Caco-2 (cell line): ENCODE measurements around the gene TMEM125. TPM values are rescaled to one million over a fixed set of nuclear protein-coding genes. Genes with fewer than 3 reads are reported as not detected.
A peak's percentile ranks its signal among the peaks of the same experiment; 100 is the strongest.

ENCODE experiments used
- BruUV-seq: library from RNA; stranded (reverse); fragments of 400-500 nt; replicated peaks from 2 replicates; lab custom pipeline; 2021; lab: Mats Ljungman, UMichigan
- CTCF ChIA-PET: fragments of 300-600 bp; sonication (Branson Sonifier 250); formaldehyde crosslinking; loops from one replicate; lab custom pipeline; 2022; ENCODE audit warnings: antibody characterized with exemption; lab: Charles Lee
- POLR2A ChIA-PET: fragments of 300-600 bp; sonication (Branson Sonifier 250); formaldehyde crosslinking; loops from one replicate; lab custom pipeline; 2022; ENCODE audit warnings: antibody characterized with exemption; lab: Charles Lee
- DNase-seq, 2 experiments: peaks; one replicate each; pipeline versions ENCODE4 v3.0.0 to v3.0.0-alpha.2; 2020 to 2022
- H3K27me3 ChIP-seq: replicated peaks from 2 replicates; pipeline ENCODE4 v1.6.0; 2011; ENCODE audit warnings: low read length; ENCODE audit not compliant: control insufficient read depth, insufficient read depth
- H3K36me3 ChIP-seq: 2 replicates; pipeline ENCODE4 v1.5.1; 2011; ENCODE audit warnings: low read length; ENCODE audit not compliant: control insufficient read depth, insufficient read depth
- H3K4me1 ChIP-seq: fragments of 250-450 bp; sonication (Bioruptor Pico); 2 replicates; pipeline ENCODE4 v1.5.1; 2020; ENCODE audit warnings: mild to moderate bottlenecking
- H3K4me3 ChIP-seq: 2 replicates; pipeline ENCODE4 v1.5.1; 2011; ENCODE audit warnings: low read depth, mild to moderate bottlenecking, control low read depth, low read length
- H3K9me3 ChIP-seq: fragments of 250-450 bp; sonication (Bioruptor Pico); 2 replicates; pipeline ENCODE4 v1.5.1; 2020; ENCODE audit warnings: mild to moderate bottlenecking, moderate library complexity
- H3K27ac Mint-ChIP-seq: one replicate; pipeline ENCODE4 v1.8.0; 2022; ENCODE audit warnings: mixed read lengths; ENCODE audit not compliant: unreplicated experiment
- H3K27me3 Mint-ChIP-seq: one replicate; pipeline ENCODE4 v1.8.0; 2022; ENCODE audit warnings: mixed read lengths; ENCODE audit not compliant: insufficient read depth, unreplicated experiment
- H3K36me3 Mint-ChIP-seq: one replicate; pipeline ENCODE4 v1.8.0; 2022; ENCODE audit warnings: mild to moderate bottlenecking, mixed read lengths; ENCODE audit not compliant: insufficient read depth, unreplicated experiment
- H3K4me1 Mint-ChIP-seq: one replicate; pipeline ENCODE4 v1.8.0; 2022; ENCODE audit warnings: low read depth, mixed read lengths; ENCODE audit not compliant: unreplicated experiment
- H3K4me3 Mint-ChIP-seq: one replicate; pipeline ENCODE4 v1.8.0; 2022; ENCODE audit warnings: mild to moderate bottlenecking, moderate library complexity, mixed read lengths; ENCODE audit not compliant: unreplicated experiment
- H3K9me3 Mint-ChIP-seq: one replicate; pipeline ENCODE4 v1.8.0; 2022; ENCODE audit warnings: mixed read lengths; ENCODE audit not compliant: unreplicated experiment
- CTCF ChIP-seq, 2 experiments: fragments of 200-600 bp in 1 of 2; IDR thresholded peaks; 1 replicate in 1 of 2; 2 replicates in 1 of 2; pipeline versions ENCODE4 v1.5.1 to v1.8.0; 2011 to 2022; ENCODE audit warnings: antibody characterized with exemption in 1 of 2, control low read depth in 1 of 2, inconsistent platforms in 1 of 2, low read depth in 1 of 2, low read length in 1 of 2, mild to moderate bottlenecking in 1 of 2, moderate library complexity in 1 of 2; ENCODE audit not compliant: insufficient read depth in 1 of 2, severe bottlenecking in 1 of 2, unreplicated experiment in 1 of 2
- intact Hi-C: fragments of 100-400 bp; cut with micrococcal nuclease; formaldehyde crosslinking; loops from one replicate; pipeline ENCODE4 v1.10.0; 2022; ENCODE audit not compliant: unreplicated experiment
- total RNA-seq: library from RNA; stranded (reverse); gene quantifications from 2 replicates; pipeline ENCODE4 v1.2.3, GENCODE V29; 2022

TMEM125 gene
- total RNA-seq, 1 experiment from 2014 or later = 25.9 TPM

GRCh38 chr1:43286533-43286932 lies 16.8 kb downstream of the TMEM125 start:
- Histone ChIP-seq H3K36me3 (no peaks in the 10 kb centered on the region; the same call in 1 of the 2 replicates), H3K9me3 (no peaks in the 10 kb centered on the region), H3K27me3 (no peaks in the 10 kb centered on the region), H3K4me1 (peaks cover 20% of the 10 kb centered on the region), H3K4me3 (no peak overlapping the region)
- ChIA-PET POLR2A (no interaction called here), CTCF (interaction anchor here (1.5 to 1.8 kb wide), 2 partner anchors 54 to 62 kb away, joined by 5 to 10 read pairs; no protein-coding TSS in a partner anchor)
- H3K27me3 Mint-ChIP-seq = no peaks in the 10 kb centered on the region
- DNase-seq = no peak
- intact Hi-C loops = loop anchor here (10.0 kb wide), 1 partner anchor 52 kb away; no protein-coding TSS in a partner anchor
- H3K9me3 Mint-ChIP-seq = no peaks in the 10 kb centered on the region
- TF ChIP-seq CTCF (IDR thresholded peaks at IDR 0.05; ENCODE audit: insufficient read depth in 1 of 2, low read depth in 1 of 2, low read length in 1 of 2, severe bottlenecking in 1 of 2, unreplicated experiment in 1 of 2) = no peak
- H3K36me3 Mint-ChIP-seq = peaks cover 5% of the 10 kb centered on the region
- H3K27ac Mint-ChIP-seq = peak overlapping the region; percentile 93
- H3K4me1 Mint-ChIP-seq = peaks cover 15% of the 10 kb centered on the region
- H3K4me3 Mint-ChIP-seq = peak overlapping the region; percentile 92
- BruUV-seq = no TSS peak

GRCh38 chr1:43288058-43288784 lies 18.4 kb downstream of the TMEM125 start:
- Histone ChIP-seq H3K36me3 (no peaks in the 10 kb centered on the region), H3K27me3 (no peaks in the 10 kb centered on the region), H3K9me3 (no peaks in the 10 kb centered on the region), H3K4me3 (no peak overlapping the region), H3K4me1 (peaks cover 20% of the 10 kb centered on the region)
- Mint-ChIP-seq H3K27me3 (no peaks in the 10 kb centered on the region), H3K9me3 (no peaks in the 10 kb centered on the region), H3K4me3 (no peak overlapping the region), H3K4me1 (peaks cover 15% of the 10 kb centered on the region), H3K27ac (no peak overlapping the region), H3K36me3 (peaks cover 5% of the 10 kb centered on the region)
- no TSS peak for BruUV-seq
- POLR2A ChIA-PET = no interaction called here
- intact Hi-C loops = loop anchor here (10.0 kb wide), 1 partner anchor 53 kb away; no protein-coding TSS in a partner anchor
- no peak for DNase-seq
- CTCF ChIA-PET = no interaction called here
- no peak for TF ChIP-seq CTCF (IDR thresholded peaks at IDR 0.05; ENCODE audit: insufficient read depth in 1 of 2, low read depth in 1 of 2, low read length in 1 of 2, severe bottlenecking in 1 of 2, unreplicated experiment in 1 of 2)

- Mint-ChIP-seq H3K4me3 (no peak overlapping the region), H3K27me3 (no peaks in the 10 kb centered on the region), H3K36me3 (peaks cover 5% of the 10 kb centered on the region), H3K4me1 (peaks cover 14% of the 10 kb centered on the region), H3K9me3 (no peaks in the 10 kb centered on the region), H3K27ac (no peak overlapping the region)
- H3K4me1 ChIP-seq = peaks cover 17% of the 10 kb centered on the region
- ChIA-PET CTCF (no interaction called here), POLR2A (no interaction called here)
- no TSS peak for BruUV-seq
- intact Hi-C loops = loop anchor here (10.0 kb wide), 1 partner anchor 54 kb away; no protein-coding TSS in a partner anchor
- no peaks in the 10 kb centered on the region for H3K36me3 ChIP-seq
- no peaks in the 10 kb centered on the region for H3K27me3 ChIP-seq
- no peak for DNase-seq
- TF ChIP-seq CTCF (IDR thresholded peaks at IDR 0.05; ENCODE audit: insufficient read depth in 1 of 2, low read depth in 1 of 2, low read length in 1 of 2, severe bottlenecking in 1 of 2, unreplicated experiment in 1 of 2) = no peak
- H3K9me3 ChIP-seq = no peaks in the 10 kb centered on the region
- H3K4me3 ChIP-seq = no peak overlapping the region
These were observed 19.3 kb downstream of the TMEM125 start for GRCh38 chr1:43288785-43289706.
